ENCODE measurements around the gene ZFYVE28.

The ZFYVE28 gene

DNA sequence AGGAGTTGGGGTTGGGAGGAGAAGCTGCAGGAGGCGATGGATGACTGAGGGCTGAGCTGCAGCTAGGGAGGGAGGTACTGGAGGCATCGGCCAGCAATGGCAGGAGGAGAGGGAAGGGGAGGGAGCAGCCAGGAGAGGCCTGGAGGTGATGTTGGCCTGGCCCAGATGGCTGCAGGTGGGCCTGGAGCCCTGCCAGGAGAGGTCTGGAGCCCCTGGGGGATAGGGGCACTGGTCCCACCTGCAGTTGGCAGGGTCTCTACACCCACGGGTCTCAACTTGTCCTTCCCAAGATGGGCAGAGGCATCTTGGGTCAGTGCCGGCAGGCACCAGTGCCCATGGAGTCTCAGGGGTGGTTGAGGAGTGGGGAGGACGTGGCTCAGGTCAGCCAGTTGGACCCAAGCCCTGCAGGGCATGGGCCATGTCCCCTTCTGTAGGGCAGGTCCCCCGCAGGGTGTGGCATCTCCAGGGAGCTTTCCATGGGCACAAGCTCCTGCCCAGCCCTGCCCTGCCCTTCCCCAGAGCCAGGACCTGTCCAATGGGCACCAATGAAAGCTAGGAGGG, 153.9 kb downstream of the ZFYVE28 start:
- no peak for DNase-seq

DNA sequence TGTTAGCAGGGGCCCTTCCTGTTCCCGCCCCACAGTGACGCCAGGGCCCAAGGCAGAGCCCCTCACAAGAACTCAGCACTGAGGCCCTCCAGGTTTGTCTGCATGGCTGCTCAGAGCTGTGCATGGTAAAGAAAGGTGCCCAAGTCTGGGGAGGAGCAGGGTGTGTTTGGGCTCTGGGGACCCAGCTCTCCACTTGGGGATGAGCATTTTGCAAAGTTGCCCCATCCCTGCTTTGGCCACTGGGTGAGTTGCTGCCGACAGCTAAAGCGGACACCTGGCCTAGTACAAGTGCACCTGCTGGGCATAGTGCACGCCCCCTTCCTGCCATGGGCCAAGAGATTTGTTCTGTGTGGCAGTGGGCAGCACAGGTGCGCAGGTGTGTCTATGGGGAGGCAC, 154.5 kb downstream of the ZFYVE28 start:
- no peak for DNase-seq

DNA sequence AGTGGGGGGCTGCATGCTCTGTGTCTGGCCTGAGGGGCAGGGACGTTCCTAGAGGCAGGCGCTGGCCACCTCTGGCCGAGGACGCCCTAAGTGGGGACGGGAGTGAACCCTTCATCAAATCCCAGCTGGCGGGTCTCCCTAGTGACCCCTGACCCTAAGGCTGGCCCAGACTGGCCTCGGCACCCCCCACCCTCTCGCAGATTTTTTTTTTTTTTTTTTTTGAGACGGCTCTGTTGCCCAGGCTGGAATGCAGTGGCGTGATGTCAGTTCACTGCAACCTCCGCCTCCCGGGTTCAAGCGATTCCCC, 155.5 kb downstream of the ZFYVE28 start:
- DNase-seq, result no peak

DNA sequence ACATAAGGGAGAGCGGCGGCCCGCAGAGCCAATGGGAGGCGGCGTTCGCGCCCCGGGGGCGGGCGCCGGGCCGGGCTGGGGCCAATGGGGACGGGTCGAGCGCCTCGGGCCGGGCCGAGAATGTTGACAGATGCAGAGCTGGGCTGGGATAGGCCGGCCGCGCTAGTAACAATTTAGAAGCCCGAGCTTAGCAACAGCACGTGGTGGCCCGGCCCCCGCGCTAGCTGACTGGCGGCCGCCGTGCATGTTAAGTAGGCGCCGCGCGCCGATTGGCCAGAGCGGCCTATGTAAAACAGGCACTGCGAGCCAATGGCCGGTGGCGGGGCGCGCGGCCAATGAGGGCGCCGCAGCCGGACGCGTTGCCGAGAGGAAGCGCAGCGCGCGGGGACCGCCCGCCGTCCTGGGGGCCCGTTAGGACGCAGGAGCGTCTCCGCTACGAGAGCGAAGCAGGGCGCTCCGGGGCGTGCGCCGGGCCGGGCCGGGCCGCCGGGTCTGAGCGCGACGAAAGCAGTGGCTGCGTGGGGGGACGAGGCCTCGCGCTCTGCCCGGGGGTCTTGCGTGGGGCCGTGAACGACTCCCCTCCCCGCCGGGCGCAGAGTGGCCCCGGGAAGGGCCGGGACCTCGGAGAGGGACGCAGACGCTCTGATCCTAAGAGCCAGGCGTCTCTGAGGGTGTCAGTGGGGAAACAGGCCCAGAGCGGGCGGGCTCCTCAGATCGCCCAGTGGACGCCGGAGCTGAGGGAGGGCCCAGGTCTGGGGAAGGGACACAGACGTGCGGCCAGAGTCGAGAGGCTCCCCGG, 156.1 kb downstream of the ZFYVE28 start:
- DNase-seq, result peak; percentile 95 to 100 (median 99)

DNA sequence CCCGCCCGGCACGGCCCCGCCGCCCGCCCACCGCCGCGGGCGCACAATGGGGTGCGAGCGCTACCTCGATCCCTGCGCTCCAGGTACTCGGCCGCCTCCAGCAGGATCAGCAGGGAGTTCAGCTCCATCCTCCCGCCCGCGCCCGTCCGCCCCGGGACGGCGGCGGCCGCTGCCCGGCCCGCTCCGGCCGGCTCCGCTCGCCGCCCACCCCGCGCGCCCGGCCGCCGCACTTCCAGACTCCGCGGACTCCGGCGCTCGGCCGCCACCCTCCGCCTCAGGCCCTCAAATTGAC, 156.6 kb downstream of the ZFYVE28 start, which contains the start of gene MXD4:
MXD4 (minus strand) TSS at position 257 of the 292 bp plus-strand sequence; CDS start at position 128, 129 bp downstream.
- no peak for DNase-seq

DNA sequence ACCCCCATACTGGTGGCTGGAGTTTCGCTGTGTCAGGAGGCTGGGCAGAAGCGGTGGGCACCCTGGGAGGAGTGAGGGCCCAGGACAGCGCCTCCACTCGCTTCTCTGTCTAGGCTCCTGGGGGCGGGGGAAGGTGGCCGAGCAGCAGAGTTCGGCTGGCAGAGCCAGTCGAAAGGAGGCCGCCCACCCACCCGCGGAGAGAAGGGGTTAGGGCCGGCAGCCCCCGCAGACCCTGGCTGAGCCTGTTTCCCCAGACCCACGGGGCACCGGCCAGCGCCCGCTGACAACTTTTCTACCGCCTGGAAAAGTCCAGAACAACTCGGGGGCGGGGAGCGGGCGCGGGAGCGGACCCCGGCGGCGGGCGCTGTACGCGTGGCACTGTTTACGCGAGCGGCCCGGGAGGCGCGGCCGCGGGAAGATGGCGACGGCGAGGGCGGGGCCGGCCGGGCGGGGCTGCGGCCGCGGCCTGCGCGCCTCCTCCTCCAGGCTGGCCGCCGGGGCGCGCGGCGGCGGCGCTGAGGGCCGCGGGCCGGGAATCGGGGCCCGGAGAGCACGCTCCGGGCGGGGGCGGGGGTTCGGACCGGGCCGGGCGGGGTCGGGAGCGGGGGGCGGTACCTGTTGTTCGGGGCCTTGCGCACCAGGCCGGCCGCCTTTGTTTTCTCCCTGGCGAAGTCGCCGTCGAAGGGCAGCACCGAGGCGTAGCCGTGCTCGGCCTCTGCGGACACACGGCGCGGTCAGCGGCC, 157.2 kb downstream of the ZFYVE28 start:
- peak in 7 of 56 donors; percentile 16 to 74 (median 44) for DNase-seq

DNA sequence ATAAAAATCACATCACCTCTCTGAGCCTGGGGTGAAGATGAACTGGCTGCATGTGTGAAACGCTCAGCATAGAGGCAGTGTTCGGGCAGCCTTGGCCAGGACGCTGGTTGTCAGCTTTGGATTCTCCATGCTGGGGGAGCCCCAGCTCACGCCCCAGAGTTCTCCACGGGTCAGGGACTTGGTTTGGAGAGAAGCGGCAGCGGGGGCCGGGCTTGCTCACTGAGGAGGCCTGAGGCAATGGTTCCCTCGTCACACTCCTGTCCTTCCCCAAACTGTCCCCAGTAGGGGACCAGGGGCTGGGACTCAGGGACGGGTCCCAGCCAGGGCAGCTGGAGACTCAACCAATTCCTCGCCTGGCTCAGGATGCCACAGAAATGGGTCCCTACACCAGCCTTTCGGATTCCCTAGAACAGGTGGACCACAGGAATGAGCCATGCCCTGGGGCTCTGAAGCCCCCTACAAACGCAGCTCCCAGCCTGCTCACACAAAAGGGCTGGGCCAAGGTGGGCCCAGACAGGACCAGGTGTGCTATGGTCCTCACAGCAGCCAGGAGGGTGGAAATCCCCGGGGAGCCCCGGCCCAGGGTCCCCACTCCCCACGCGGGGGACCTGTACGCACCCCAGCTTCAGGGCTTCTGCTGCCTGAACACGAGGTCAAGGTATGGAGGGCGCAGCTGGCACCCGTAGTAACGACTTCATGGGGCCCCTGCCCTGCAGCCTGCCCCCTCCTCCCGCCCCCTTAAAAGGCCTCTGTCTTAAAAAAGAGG, 157.9 kb downstream of the ZFYVE28 start:
- no peak for DNase-seq

DNA sequence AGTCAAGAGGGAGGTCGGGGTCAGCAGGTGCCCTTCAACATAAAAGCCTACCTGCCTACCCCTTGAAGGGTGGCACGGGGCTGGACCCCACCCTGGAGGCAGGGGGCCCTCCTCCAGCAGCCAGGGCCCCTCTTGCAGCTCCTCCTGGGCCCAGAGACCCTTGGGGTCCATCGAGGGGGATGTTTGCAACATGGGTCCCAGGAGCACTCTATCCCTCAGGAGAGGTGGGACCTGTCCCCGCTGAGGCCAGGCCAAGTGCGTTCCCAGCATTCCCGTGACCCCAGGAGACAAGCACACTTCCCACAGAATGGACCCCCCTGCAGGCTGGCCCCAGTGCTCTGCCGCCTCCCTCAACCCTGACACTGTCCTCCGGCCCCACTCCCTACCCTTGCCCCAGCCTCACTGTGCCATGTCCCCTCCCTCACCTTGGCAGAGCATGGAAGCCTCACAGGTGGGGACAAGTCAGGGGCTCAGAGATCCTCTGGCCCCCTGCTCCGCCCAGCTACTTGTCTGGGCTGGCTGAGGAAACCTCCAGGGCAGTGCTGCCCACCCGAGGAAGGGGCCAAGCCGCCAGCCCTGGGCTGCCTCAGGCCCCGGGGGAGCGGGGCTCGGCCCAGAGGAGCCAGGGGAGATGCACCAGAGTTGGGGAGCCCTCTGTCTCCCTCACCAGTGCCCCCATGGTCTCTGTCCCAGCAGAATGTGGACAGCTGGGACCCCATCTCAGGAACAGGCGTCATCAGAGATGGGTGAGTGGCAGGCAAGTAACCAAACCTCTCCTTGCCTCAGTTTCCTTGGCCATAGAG, 158.7 kb downstream of the ZFYVE28 start:
- DNase-seq, result no peak

DNA sequence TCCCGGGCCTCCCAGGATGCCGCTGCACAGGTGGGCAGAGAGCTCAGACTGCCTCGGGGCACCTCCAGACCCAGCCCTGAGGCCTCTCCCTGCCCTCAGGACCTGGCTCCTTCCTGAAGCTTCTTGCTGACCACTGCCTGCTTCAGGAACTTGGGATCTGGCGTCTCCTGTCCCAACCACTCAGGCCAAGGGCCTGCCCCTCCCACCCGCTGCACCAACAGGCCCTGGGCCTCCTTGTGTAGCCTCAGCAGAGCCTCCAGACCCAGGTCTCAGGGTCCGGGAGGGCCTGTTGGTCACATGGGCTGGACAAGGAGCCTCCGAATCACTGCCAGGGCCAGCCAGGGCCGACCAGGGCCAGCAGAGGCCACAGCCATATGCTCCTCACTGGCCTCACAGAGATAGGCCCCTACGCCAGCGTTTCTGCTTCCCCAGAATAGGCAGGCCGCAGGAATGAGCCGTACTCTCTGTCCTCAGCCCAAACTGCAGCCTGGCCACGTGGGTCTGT, 159.4 kb downstream of the ZFYVE28 start:
- no peak for DNase-seq

DNA sequence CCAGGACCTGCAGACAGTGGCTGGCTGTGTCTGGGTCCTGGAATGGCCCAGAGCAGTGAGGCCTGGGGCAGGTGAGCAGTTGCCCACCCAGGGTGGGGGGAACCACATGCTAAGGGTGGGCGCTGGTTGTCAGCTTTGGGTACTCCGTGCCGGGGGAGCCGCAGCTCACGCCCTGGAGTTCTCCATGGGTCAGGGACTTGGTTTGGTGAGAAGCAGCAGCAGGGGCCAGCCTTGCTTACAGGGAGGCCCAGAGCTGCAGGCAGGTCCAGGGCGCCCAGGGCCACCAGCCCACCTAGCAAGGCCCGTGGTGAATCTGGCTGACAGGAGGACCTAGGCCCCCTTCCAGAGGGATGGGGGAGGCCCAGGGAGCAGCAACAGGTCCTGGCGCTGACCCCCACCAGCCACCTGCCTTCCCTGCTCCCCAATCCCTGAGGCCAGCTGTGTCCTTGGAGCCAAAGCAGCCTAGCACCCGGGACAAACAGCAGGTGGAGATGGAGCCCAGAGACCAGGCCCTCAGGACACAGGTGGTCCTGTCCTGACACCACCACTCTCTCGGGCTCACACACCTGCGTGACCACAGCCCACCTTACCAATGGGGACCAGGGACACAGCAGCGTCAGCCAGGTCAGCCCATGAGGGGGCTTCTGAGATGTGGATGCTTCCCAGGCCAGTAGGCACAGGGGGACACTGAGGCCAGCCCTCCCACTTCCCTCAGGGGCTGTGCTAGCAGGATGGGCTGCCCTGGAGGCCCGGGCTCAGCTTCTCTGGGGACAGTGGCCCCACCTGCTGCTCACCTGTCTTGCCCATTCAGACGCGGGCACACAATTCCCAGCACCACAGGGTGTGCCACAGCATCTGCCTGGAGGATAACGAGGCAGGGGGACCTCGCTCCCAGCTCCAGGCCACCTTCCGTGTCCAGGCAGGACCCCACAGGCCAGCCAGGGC, 160.1 kb downstream of the ZFYVE28 start:
- no peak for DNase-seq

DNA sequence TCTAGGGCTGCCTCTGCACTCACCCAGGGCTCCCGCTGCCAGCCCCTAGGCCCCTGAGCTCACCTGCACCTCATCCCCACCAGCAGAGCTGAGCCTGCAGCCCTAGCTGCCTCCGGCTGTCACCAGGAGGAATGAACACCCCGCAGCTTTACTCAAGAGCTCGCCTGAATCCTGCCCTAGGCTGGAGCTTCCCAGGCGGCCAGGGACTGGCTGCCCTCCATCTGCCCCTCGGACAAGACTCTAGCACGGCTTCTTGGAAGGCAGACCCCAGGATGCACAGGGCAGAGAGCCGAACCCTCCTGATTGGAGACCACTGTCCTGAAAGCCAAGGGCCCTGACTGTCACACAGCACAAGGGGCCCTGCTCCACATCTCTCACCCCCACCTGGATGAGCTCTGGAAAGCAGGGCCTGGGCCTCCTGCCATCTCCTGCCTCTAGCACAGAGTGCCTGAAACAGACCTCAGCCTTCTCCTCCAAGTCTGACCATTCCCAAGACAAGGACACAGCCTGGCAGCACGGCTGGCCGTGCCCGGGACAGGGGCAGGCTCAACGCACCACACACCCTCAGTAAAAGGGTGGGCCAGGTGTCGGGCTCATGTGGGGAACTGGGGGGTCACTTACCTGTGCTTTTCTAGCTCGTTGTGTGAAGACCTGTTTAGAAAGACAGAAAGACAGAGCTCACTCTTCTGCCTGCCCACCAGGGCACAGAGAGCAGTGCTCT, 160.9 kb downstream of the ZFYVE28 start:
- DNase-seq, result peak in 2 of 56 donors; percentile 26 to 38

DNA sequence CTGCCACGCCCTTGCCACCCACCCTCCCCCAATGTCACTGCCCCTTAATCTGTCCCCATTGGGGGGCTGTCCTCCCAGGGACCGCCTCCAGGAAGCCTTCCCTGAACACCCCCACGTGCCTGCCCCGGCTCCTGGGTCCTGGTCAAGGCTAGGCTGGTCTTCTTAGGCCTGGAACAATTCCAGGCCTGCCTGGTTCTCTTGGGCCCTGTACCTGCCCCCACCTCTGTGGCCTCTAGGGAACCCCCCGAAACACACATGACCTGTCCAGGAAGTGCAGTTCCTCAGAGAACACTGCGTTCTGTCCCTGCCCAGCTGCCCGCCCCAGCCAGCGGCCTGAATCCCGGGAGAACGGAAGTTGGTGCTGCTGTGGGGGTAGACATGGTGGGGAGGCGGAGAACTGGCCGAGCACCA, 161.7 kb downstream of the ZFYVE28 start:
- peak in 1 of 56 donors; percentile 24 for DNase-seq

DNA sequence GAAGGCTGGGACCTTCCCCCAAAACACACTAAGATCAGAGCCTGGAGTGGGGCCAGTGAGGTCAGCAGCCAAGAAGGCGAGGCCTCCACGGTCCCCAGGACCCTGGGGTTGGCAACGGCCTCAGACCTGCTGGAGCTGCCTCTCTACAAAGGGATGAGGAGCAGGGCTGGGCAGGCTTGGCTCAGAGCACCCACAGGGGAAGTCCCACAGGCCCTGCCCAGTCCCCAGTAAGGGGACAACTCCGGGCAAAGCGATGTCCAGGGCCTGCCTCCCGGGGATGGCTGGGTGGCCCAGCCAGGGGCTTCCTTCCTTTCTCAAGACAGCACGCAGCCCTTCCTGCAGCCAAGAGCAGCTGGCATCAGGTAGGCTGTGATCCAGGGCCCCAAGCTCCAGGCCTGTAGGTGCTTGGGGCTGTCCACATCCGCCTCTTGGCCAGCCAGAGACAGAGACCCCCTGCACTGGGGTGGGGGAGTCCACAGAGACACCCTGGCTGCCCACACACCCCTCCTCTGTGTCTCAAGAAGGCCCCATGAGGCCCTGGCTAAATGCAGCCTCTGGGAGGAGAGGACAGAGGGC, 162.2 kb downstream of the ZFYVE28 start:
- peak in 1 of 56 donors; percentile 19 for DNase-seq

DNA sequence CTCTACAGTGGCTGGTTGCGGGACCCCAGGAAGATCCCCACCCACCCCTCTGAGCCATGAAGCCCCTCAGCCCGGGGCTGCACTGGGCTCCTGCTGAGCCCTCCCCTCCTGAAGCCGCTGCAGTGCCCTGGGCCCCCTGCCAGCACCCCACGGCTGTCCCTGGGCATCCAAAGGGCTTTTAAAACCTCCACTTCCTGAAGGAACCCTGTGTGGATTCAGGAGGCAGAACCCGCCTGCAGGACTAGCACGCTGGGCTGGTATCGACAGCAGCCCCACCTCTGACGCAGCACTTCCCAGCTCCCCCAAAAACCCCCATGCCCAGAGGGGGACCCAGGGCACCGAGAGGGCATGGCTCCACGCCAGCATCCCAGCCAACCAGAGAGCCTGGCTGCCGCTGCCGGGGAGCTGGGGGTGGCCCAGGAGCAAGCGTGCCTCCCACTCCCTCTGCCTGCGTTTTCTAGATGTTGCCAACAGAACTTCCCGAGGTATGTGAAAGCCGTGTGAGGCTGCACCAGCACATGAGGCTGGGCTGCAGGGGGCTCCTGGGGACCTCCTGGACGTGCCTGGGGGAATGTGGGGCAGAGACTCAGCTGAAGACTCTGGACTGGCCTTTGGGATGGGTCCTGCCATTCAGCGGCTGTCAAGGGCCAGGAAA, 162.8 kb downstream of the ZFYVE28 start:
- peak in 28 of 56 donors; percentile 22 to 80 (median 51) for DNase-seq

DNA sequence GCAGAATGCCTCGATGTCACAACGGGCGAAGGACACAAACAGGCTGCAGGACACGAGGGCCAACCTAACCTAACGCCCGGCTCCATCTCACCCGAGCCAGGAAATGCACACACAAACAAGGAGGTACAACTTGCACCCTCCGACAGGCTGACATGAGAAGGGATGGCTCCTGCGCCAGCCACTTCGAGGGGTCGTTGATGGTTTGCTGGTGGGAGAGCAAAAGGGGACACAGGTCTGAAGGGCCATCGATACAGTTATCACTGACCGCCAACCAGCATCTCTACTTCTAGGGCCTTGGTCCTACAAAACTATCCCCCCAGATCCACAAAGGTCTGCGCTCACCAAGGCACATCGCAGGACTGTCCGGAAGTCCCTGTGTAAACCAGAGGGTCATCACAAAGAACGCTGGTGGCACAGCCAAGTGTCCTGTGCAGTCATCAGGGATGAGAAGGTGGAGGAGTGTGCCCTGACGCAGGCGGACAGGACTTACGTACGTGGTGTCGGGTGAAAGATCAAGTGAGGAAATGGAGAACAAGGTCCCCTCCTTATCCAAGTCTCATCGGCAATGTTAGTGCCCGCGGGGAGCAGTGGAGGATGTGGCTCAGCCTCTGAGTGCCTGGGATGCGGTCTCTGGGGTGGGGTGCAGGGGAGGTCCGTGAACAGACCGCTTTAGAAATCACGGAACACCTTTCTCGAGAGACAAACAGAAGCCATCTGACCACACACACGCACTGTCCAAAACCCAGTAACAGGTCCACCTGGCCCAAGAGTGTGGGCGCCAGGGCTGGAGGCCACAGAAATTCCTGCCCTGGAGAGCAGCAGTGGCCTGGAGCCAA, 163.6 kb downstream of the ZFYVE28 start:
- DNase-seq, result no peak

DNA sequence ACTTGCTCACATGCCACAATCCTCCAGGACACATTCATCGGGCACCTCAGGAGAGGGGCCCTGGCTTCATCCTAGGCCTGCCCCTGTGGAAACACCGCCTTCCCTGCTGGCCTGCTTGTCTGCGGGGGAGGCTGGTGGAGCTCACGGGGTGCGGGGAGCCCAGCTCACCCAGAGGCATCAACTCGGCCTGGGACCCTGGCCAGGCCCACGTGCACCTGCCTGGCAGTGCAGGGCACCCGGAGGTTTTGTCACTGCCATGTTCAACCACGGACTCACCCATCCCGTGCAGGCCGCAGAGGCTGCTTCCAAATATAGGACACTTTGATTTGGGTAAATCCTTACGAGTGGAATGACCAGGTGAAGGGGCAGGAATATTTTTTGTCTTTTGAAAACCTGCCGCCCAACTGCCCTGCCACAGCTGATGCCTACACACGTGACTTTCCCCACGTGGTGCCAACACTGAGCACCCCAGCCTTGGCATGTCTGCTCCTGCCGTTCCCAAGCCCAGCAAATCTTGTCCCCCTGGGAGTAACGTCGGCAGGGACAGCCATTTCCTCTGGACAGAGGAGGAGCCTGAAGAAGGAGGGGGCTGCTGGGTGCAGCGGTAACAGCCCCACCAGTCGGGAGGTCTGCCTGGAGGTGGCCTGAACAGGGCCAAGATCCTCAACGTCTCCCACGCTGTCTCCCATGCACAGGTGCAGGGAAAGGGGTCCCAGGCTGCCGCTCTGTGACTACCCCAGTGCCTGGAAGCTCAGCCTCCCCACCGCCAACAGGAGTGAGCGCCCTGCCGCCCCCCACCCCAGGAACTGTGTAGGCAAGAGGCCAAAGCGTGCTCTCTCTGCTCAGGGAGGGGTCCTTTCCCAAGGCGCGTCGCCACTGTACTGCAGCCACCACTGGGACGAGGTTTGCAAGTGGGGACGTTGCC, 165.0 kb downstream of the ZFYVE28 start:
- no peak for DNase-seq

Measured in nucleus accumbens (tissue), 56 donors.